Sigmoid colon (tissue), 4 donors: ENCODE measurements around the gene ABHD16B.

Source experiments
- POLR2AphosphoS5 ChIP-seq, 4 donors: sonication (generic); formaldehyde crosslinking; IDR thresholded peaks; one replicate each; pipeline ENCODE4 v1.6.1; 2017; ENCODE audit warnings: antibody characterized with exemption in 4 of 4
- TF ChIP-seq, protein P1 (sequence below), 4 experiments: fragments of 450-650 bp in 3 of 4; fragments of 200-600 bp in 1 of 4; IDR thresholded peaks; one replicate each; pipeline ENCODE4 v1.5.1; 2016 to 2019; ENCODE audit warnings: antibody characterized with exemption in 4 of 4, mild to moderate bottlenecking in 3 of 4, moderate library complexity in 2 of 4

DNA sequence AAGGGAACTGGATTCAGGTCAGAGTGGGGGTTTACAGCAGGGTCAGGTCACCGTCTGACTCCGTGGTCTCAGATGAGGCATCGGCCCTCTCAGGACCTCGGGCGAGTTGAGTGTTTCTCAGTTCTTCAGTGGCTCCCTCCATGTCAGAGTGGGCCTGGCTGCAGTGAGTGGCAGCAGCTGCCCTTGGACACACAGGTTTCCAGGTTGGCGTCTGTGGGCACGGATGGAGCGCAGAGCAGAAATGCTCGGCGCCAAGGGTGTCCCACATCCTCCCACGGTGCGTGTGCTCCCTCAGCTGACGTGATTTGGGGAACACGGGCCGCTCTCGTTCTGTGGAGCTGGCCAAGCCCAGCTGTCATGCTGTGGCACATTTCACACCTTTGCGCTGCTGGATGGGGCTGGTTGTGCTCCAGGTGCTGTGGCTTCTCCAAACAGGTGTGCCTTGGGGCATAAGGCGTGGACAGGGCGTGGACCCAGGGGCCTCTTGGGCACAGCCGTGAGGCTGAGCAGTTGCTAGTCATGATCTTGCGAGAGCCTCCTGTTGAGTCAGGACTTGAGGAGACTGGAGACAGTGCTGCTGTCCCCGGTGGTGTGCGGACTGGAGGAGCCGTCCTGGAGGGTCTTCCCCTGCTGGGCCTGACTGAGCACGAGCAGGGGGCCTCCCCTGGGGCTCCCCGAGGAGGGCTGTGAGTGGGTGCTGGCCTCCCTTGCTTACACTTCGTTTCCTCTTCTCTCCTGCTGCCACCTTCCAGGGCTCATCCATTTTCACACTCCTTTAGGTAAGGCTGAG lies 24.2 kb downstream of the ABHD16B start:
- TF ChIP-seq, protein P1, sequence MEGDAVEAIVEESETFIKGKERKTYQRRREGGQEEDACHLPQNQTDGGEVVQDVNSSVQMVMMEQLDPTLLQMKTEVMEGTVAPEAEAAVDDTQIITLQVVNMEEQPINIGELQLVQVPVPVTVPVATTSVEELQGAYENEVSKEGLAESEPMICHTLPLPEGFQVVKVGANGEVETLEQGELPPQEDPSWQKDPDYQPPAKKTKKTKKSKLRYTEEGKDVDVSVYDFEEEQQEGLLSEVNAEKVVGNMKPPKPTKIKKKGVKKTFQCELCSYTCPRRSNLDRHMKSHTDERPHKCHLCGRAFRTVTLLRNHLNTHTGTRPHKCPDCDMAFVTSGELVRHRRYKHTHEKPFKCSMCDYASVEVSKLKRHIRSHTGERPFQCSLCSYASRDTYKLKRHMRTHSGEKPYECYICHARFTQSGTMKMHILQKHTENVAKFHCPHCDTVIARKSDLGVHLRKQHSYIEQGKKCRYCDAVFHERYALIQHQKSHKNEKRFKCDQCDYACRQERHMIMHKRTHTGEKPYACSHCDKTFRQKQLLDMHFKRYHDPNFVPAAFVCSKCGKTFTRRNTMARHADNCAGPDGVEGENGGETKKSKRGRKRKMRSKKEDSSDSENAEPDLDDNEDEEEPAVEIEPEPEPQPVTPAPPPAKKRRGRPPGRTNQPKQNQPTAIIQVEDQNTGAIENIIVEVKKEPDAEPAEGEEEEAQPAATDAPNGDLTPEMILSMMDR (IDR thresholded peaks at IDR 0.05): no peak
- TF ChIP-seq POLR2AphosphoS5 (IDR thresholded peaks at IDR 0.05): no peak
